Esophagus muscularis mucosa (tissue), 4 donors: ENCODE data around the gene CROT. TPM values are rescaled to one million over a fixed set of nuclear protein-coding genes. Genes with fewer than 3 reads are reported as not detected.

Experiments
- DNase-seq: peaks from one replicate; pipeline ENCODE4 v3.0.0-alpha.2; 2017; ENCODE audit errors: extremely low spot score
- H3K27ac ChIP-seq, 4 donors: fragments of 200-600 bp; sonication (generic); replicated peaks in 1 of 4; 1 replicate in 3 of 4; 2 replicates in 1 of 4; pipeline ENCODE4 v1.5.1; 2016 to 2019; ENCODE audit warnings: mild to moderate bottlenecking in 1 of 4
- H3K27me3 ChIP-seq, 4 donors: fragments of 200-600 bp; sonication (generic); one replicate each; pipeline versions ENCODE4 v1.5.1 to v1.6.0; 2016 to 2019
- H3K36me3 ChIP-seq, 4 donors: fragments of 200-600 bp; sonication (generic); one replicate each; pipeline ENCODE4 v1.5.1; 2016 to 2019
- H3K4me1 ChIP-seq, 4 donors: fragments of 200-600 bp; sonication (generic); one replicate each; pipeline ENCODE4 v1.5.1; 2016 to 2019
- H3K4me3 ChIP-seq, 4 donors: fragments of 200-600 bp; sonication (generic); 1 replicate in 2 of 4; 2 replicates in 2 of 4; pipeline ENCODE4 v1.5.1; 2016 to 2019; ENCODE audit warnings: mild to moderate bottlenecking in 4 of 4, moderate library complexity in 1 of 4
- H3K9me3 ChIP-seq, 4 donors: fragments of 200-600 bp; sonication (generic); 1 replicate in 3 of 4; 2 replicates in 1 of 4; pipeline ENCODE4 v1.5.1; 2016 to 2019
- EP300 ChIP-seq: sonication (generic); formaldehyde crosslinking; IDR thresholded peaks from one replicate; pipeline ENCODE4 v1.6.1; 2017; ENCODE audit warnings: antibody characterized with exemption
- POLR2A ChIP-seq: fragments of 450-650 bp; IDR thresholded peaks from one replicate; pipeline ENCODE4 v1.6.1; 2017; ENCODE audit warnings: antibody characterized with exemption, moderate library complexity, mild to moderate bottlenecking, low read depth
- POLR2AphosphoS5 ChIP-seq, 2 donors: sonication (generic); formaldehyde crosslinking; IDR thresholded peaks; one replicate each; pipeline ENCODE4 v1.6.1; 2017; ENCODE audit warnings: antibody characterized with exemption in 2 of 2
- WGBS: methylation state at CpG from one replicate; pipeline ENCODE4 v1.1.5; 2018; 5-methylcytosine and 5-hydroxymethylcytosine counted together
- intact Hi-C: fragments of 100-400 bp; cut with DNase I; formaldehyde crosslinking; loops from one replicate; pipeline ENCODE4 v1.15.1; 2023
- total RNA-seq, 4 donors: library from RNA; depleted of rRNA; stranded (reverse); fragments of >200 nt; gene quantifications; one replicate each; pipeline versions ENCODE4 v1.1.0 to v1.2.1, GENCODE V29; 2016
- TF ChIP-seq, protein P1 (sequence below), 3 experiments: fragments of 200-600 bp in 2 of 3; fragments of 450-650 bp in 1 of 3; sonication (generic) in 2 of 3; IDR thresholded peaks; one replicate each; pipeline ENCODE4 v1.5.1; 2017 to 2019; ENCODE audit warnings: antibody characterized with exemption in 3 of 3, mild to moderate bottlenecking in 2 of 3, moderate library complexity in 1 of 3

The CROT gene
- total RNA-seq, 4 donors from 2014 or later, result 9.1 to 10.8 (median 9.6) TPM

DNA sequence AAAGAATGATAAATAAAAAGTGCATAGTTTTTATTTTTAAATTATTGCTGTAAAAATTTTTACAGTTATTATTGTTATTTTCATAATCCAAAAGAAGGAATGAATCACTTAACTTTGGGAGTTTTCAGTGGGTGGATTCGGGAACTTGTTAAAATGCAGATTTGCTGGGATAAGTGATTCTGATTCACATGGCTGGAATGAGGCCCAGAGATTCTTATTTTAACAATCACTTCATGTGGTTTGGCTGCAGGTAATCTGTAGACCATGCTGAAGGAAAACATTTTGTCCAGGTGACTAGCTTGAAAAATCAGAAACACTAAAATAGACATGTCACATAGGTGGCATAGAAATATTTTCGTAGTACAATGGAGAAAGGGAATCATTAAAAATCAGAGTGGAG lies 13.9 kb downstream of the CROT start:
- no peak overlapping the region for H3K4me3 ChIP-seq
- intact Hi-C loops, result no loop called here
- TF ChIP-seq POLR2AphosphoS5 (IDR thresholded peaks at IDR 0.05) (no peak), EP300 (no peak), POLR2A (no peak)
- TF ChIP-seq, protein P1, sequence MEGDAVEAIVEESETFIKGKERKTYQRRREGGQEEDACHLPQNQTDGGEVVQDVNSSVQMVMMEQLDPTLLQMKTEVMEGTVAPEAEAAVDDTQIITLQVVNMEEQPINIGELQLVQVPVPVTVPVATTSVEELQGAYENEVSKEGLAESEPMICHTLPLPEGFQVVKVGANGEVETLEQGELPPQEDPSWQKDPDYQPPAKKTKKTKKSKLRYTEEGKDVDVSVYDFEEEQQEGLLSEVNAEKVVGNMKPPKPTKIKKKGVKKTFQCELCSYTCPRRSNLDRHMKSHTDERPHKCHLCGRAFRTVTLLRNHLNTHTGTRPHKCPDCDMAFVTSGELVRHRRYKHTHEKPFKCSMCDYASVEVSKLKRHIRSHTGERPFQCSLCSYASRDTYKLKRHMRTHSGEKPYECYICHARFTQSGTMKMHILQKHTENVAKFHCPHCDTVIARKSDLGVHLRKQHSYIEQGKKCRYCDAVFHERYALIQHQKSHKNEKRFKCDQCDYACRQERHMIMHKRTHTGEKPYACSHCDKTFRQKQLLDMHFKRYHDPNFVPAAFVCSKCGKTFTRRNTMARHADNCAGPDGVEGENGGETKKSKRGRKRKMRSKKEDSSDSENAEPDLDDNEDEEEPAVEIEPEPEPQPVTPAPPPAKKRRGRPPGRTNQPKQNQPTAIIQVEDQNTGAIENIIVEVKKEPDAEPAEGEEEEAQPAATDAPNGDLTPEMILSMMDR (IDR thresholded peaks at IDR 0.05), result no peak
- no peak for DNase-seq
- H3K4me1 ChIP-seq, result no peaks in the 10 kb centered on the region
- peaks cover 2 to 59% (median 18%) of the 10 kb centered on the region in 4 donors for H3K36me3 ChIP-seq
- H3K27me3 ChIP-seq, result no peaks in the 10 kb centered on the region
- H3K27ac ChIP-seq, result no peak overlapping the region
- WGBS, result 85% methylated on average over 2 of the region's 2 CpGs
- H3K9me3 ChIP-seq, result no peaks in the 10 kb centered on the region

DNA sequence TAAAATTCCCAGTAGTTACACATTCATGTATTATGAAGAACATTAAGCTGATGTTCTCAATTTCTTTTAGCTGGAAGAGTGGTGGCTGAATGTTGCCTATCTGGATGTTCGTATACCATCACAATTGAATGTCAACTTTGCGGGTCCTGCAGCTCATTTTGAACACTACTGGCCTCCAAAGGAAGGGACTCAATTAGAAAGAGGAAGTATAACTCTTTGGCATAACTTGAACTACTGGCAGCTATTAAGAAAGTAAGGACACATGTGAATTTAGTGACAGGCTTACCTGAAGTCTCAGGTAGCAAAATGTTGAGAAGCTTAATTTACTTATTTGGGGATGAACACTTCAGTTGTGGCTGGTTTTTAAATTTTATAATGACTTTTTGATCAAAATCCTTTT lies 15.9 kb downstream of the CROT start:
- intact Hi-C loops, result no loop called here
- no peak overlapping the region for H3K4me3 ChIP-seq
- H3K27me3 ChIP-seq, result no peaks in the 10 kb centered on the region
- H3K9me3 ChIP-seq, result no peaks in the 10 kb centered on the region
- peaks cover 0 to 76% (median 16%) of the 10 kb centered on the region in 4 donors for H3K36me3 ChIP-seq
- TF ChIP-seq, protein P1 (IDR thresholded peaks at IDR 0.05), result no peak
- TF ChIP-seq EP300, result no peak
- no peak for TF ChIP-seq POLR2A
- TF ChIP-seq POLR2AphosphoS5 (IDR thresholded peaks at IDR 0.05), result no peak
- H3K4me1 ChIP-seq, result no peaks in the 10 kb centered on the region
- H3K27ac ChIP-seq, result no peak overlapping the region
- 97% methylated on average over 2 of the region's 2 CpGs for WGBS
- no peak for DNase-seq

DNA sequence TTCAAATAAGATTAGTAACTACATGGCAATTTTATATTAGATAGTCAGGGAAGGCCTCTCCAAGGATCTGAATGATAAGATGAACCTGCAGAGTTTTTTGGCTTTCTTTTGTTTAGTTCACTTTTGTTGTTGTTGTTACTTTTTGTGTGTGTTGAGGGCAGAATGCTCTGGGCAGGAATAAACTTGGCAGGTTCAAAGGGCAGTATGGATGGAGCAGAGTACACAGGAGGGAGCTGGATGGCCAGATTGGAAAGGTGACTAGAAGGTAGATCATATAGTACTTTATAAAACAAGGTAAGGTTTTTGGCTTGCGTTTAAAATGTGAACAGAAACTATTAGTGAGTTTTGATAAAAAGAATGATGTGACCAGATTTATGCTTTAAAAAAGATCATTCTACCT lies 17.9 kb downstream of the CROT start:
- DNase-seq, result no peak
- Histone ChIP-seq H3K27ac (no peak overlapping the region), H3K4me3 (no peak overlapping the region), H3K36me3 (peaks cover 0 to 79% (median 22%) of the 10 kb centered on the region in 4 donors), H3K4me1 (no peaks in the 10 kb centered on the region), H3K9me3 (no peaks in the 10 kb centered on the region), H3K27me3 (no peaks in the 10 kb centered on the region)
- intact Hi-C loops, result no loop called here
- 91% methylated on average over 1 of the region's 1 CpG for WGBS
- TF ChIP-seq EP300 (no peak), POLR2A (no peak), POLR2AphosphoS5 (IDR thresholded peaks at IDR 0.05) (no peak)
- TF ChIP-seq, protein P1 (IDR thresholded peaks at IDR 0.05), result no peak

DNA sequence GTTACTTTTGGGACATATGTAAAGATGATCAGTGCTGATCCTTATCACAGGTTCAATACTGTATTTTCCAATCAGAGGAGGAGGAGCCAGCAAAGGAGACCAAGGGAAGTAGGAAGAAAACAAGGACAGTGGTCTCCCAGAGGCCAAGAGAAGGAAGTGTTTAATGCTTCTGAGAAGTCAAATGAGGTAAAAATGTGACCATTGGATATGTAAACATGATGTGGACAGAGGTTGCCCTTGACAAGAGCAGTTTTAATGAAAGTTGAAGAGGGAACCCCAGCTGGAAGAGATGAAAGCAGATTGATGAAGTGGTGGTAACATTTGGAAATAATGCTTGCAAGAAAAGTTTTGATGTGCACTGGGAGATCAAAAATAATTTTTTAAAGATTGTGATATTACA lies 18.8 kb downstream of the CROT start:
- no peak for TF ChIP-seq POLR2A
- TF ChIP-seq, protein P1 (IDR thresholded peaks at IDR 0.05), result no peak
- no peak for TF ChIP-seq EP300
- TF ChIP-seq POLR2AphosphoS5 (IDR thresholded peaks at IDR 0.05), result no peak
- Histone ChIP-seq H3K27me3 (no peaks in the 10 kb centered on the region), H3K9me3 (no peaks in the 10 kb centered on the region), H3K4me3 (no peak overlapping the region), H3K36me3 (peaks cover 0 to 76% (median 24%) of the 10 kb centered on the region in 4 donors), H3K27ac (no peak overlapping the region), H3K4me1 (no peaks in the 10 kb centered on the region)
- intact Hi-C loops, result no loop called here
- DNase-seq, result no peak

DNA sequence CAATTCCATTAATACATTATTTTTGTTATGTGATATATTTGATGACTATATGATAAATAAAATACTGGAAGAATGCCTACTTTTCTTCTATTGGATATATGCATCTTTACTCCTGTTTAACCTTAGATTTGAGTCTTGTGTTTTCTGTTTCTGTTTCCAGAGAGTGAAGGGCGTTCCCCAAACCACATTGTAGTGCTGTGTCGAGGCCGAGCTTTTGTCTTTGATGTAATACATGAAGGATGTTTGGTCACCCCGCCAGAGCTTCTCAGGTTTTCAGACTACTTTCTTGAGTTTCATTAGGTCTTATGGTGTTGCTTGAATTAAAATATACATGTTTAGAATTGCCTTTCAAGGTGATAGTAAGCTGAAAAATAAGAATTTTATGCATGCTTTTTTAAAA lies 23.8 kb downstream of the CROT start:
- WGBS, result over 99% methylated on average over 4 of the region's 4 CpGs
- intact Hi-C loops, result no loop called here
- no peaks in the 10 kb centered on the region for H3K4me1 ChIP-seq
- TF ChIP-seq POLR2A, result no peak
- no peak for TF ChIP-seq EP300
- TF ChIP-seq, protein P1 (IDR thresholded peaks at IDR 0.05), result no peak
- no peak for TF ChIP-seq POLR2AphosphoS5 (IDR thresholded peaks at IDR 0.05)
- no peak overlapping the region for H3K4me3 ChIP-seq
- DNase-seq, result no peak
- H3K9me3 ChIP-seq, result no peaks in the 10 kb centered on the region
- no peak overlapping the region for H3K27ac ChIP-seq
- H3K36me3 ChIP-seq, result peaks cover 0 to 43% (median 14%) of the 10 kb centered on the region in 4 donors
- no peaks in the 10 kb centered on the region for H3K27me3 ChIP-seq
